K562 treated with DMSO at 1 percent for 48 hours (cell line): ENCODE results near the gene GPR157. TPM values are rescaled to one million over a fixed set of nuclear protein-coding genes. Genes with fewer than 3 reads are reported as not detected.

Source experiments
- total RNA-seq: library from RNA; unstranded; fragments of 300-600 nt; gene quantifications from 2 replicates; pipeline ENCODE4 v1.2.3, GENCODE V29; 2022; ENCODE audit warnings: low replicate concordance; ENCODE audit errors: extremely low read depth

Gene GPR157
- not detected in 2 replicates for total RNA-seq

GRCh38 chr1:9128520-9129265 lies at the start of gene GPR157:
Gene GPR157, minus strand, starts transcription at chr1:9129102. Its CDS starts 75 bp downstream, at chr1:9129027.

GRCh38 chr1:9069326-9070100 lies 59.4 kb downstream of the GPR157 start, which contains the start of gene SLC2A5:
Gene SLC2A5, minus strand, starts transcription at chr1:9069635. Its CDS starts 99 bp downstream, at chr1:9069536.

Other genes with a start within 250 kb of the GPR157 start
- gene CA6, start 183.2 kb downstream of the GPR157 start, total RNA-seq, result not detected in 2 replicates
- not detected in 2 replicates for gene SLC2A7, start 102.7 kb downstream of the GPR157 start, total RNA-seq
- gene SLC2A5, start 59.5 kb downstream of the GPR157 start, total RNA-seq, result not detected in 2 replicates
- not detected in 2 replicates for gene H6PD, start 105.7 kb upstream of the GPR157 start, total RNA-seq
- gene SPSB1, start 163.8 kb upstream of the GPR157 start, total RNA-seq, result not detected in 2 replicates